NCI-H748 treated with DMSO at 0.1 percent for 48 hours (cell line): ENCODE data around the gene ZNF827.
"Not testable (repeated sequence)": the region's sequence is repeated elsewhere in the genome, so short reads cannot be mapped to it uniquely, and the experiment has no call there.

ENCODE experiments used
- DNase-seq: peaks from one replicate; lab custom pipeline; 2025; lab: John Stamatoyannopoulos, UW

ZNF827 gene

DNA sequence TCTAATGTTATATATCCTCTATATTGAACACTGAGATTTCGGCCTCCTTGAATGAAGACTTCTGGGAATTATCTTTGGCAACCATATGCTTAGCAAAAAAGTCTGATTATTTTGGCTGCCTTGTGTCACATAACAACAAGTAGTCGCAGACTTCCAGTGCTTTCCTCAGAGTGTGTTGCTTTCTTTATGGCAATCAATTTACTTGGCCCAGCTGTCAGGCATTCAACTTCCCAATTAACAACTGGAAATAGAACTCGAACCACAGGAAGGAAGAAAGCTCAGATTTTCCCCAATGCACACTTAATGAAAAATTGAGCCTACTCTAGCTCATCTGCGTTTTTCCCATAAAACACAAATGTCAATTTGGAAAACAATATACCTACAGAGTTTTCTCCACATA, 71.6 kb downstream of the ZNF827 start:
- DNase-seq: no peak

DNA sequence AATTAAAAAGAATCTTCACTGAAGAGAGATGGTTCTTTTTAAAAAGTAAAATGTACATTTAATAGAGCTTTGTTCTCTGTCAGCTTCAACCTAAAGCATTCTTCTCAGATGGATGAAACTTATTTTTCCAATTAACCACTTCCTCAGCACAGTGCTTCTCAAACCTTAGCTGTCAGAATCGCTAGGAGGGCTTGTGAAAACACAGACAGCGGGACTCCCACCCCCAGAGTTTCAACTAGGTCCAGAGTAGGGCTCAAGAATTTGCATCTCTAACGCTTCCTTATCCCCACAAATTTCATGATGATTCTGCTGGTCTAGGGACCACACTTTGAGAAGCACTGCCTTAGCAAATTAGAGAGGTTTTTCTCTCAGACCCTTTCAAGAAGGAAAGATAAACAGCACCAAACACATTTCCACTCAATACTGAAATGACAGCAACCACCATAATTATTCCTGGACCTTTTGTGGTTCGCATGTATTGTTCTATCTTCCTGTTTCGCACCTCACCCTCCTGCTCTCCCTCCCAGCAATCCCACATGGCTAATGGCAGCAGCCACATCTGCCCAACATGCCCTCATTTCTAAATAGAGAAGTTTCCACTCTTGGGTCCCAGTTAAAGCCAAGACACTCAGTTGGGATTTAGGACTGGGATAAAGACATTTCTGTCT, 73.2 kb downstream of the ZNF827 start:
- no peak for DNase-seq

DNA sequence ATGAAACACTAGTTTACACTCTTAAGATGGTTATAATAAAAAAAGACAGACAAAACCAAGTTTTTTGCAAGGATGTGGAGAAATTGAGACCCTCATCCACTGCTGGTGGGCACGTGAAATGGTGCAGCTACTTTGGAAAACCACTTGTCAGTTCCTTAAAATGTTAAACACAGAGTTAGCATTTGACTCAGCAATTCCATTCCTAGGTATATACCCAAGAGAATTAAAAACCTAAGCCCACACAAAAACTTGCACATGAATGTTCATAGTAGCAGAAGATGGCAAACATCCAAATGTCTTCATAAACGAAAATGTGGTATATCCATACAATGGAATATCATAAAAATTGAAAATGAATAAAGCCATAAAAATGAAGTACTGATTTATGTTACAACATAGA, 75.4 kb downstream of the ZNF827 start:
- DNase-seq: no peak

DNA sequence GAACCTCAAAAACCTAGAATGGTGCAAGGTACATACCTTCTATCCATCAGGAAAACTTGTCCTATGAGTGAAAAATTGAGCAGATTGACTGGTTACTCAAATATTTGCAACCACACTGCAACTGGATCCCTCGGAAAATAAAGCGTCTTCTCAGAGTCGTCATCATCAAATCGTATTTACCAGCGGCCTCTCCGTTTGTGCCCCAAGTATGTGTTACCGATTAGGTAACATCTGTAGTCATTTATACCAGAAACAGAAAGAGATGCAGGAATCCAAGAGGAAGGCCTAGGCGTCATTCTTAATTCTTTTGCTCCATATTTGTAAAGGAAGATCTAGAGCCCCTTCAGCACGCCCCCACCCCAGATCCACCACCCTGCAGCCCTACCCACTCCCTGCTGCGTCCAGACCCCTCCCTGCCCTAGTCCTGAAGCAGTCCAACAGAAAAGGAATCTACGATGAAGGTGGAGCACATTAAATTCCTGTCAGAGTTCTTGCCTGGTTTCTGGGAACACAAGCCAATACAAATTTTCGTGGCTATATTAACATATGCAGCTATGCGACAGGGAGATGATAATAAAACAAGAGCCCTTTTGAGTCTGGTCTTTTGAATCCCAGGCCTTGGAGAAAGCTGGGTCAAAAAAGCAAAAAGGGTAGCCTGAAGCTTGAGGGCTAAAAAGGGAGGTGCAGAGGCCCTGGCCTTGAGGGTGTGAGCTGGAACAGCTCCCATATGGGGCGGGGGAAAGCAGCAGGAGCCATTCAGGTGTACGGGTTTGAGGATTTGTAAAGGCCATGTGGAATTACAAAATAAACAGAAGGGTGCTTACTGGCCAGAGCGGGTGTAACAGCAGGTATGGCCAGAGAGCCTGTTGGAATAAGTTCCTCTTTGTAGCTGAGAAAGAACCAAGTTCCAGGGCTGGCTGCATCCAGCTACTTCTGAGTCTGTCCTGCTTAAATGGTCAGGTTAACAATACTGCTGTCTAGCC, 77.0 kb downstream of the ZNF827 start:
- no peak for DNase-seq

DNA sequence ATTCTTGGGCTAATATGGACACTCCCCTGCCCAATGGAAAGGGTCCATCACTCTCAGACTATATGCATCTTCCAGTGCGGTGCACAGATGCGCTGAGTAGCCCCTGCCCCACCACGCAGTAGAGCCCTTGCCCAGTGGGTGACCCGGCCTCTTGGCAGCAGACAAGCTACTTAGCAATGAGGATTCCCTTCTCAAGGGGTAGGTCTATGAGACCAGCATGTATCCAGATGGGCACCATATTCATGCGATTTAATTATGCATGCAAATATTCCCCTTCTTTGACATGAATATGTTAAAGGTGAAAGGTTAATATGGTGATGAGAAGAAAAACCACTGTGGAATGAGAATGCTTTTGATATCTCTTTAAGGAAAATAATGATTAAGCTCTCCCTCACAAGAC, 77.7 kb downstream of the ZNF827 start:
- DNase-seq: no peak

DNA sequence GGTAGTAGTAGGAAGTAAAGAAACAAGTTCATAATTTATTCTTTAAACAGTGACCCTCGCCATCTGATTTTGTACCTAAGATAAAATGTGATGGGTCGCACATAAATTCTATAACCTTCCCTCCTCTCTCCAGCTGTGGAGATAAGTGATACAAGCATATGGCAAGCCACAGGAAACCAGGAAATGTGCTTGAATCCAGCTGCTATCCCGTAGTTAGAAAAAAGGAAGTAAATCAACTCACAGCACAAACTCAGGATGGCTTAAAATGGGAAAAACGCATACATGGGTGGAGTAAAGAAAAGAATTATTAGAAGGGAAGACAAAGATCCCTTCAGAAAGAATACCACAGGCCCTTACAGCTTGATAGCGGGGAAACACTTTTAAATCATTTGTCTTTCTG, 78.2 kb downstream of the ZNF827 start:
- DNase-seq: no peak

DNA sequence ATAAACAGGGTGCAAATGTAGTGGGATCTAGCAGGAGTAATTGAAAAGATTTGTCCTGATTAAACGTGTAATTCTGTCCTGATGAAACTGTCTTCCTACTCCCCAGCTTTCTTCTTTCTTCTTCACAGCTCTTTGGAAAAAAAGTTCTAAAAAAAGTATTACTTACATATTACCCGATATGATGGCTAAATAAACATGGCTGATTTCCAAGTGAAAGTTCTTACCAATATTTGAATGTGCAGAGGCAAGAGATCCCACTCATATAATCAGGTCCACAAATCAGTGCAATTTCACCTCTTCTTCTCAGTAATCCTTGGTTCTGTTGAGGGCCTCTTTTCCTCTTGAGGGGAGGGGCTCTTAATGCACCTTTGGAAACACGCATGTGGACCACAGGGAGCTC, 78.7 kb downstream of the ZNF827 start:
- no peak for DNase-seq

DNA sequence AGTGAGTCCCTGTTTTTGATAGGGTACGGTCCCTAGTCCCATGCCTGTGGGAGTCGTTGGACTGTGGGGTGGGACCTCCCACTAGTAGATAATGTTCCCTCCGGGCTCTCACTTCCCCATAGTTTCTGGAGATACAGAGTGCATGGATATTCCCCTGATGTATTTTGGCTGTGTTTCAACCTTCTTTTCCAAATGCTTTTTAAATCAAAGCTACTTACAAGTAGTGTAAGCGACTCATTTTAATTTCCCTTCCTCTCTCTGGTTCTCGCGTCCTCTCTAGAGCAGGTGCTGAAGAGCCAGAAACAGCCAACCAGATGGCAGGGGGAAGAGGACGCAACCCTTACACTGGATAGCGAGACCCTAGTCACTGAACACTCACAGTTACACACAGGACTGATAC, 79.2 kb downstream of the ZNF827 start:
- DNase-seq: no peak

DNA sequence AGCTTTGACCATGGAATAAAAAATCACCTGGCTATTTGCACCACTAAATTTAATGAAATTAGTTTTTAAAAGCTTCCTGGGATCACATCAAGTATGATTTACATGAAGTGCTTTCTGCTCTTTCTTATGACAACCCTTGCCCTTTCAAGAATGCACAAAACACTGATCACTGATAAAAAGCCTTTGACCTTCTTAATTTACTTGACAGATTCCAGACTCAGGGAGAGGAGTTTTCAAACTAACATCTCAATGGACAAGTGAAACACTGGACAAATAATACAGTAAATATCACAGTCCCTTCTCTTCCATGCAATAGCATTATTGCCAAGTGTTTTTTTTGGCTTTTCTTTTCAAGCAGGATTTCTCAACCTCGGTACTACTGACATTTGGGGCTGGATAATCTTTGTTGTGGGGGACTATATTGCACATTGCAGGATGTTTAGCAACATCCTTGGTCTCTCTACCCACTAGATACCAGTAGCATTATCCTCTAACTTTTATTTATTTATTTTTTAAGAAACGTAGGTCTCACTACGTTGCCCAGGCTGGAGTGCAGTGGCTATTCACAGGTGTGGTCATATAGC, 86.3 kb downstream of the ZNF827 start:
- DNase-seq: no peak

DNA sequence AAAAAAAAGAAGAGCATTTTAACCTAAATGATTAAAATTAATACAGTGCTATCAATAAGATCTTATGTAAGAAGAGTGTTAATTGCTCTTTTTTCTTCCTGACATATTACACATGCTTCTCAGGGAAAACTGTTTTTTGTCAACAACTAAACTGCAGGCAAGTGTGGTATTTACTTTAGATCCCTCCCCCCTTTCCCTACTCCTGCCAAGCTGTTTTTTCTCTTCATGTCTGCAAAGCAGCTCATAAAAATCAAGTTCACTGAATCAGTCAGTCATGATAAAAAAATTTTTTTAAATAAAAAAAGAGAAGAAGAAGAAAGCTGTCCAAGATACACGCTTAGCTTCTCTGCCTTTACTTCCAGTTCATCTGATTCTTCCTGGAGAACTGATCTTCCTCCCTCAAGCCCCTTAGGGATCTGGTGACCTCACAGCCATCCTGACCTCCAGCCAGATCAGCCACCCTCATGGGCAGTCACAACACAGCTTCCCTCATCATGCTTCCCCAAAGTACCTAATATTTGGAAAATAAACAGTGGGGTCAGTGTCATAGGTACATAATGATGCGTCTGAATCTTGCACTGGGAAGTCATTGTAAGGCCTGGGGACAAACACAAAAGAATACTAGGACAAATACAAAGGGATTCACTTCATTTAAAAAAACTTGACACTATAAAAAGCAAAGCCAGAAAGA, 87.0 kb downstream of the ZNF827 start:
- no peak for DNase-seq

DNA sequence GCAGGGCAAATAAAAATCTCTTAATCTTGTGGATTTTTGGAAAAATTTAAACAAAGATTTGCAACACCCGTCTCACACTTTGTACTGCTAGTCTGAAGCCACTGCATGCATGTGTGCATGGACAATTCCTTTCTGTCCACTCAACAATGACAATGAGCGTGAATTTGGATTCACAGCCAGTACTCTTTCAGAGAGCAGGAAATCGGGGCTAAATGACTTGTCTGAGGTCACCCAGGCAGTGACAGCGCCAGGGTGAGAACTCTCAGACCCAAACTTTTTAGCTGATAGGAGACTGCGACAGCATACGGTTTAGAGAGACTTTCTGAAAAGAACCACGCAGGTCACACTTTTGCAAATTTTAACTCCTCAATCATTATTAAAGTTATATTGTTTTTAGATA, 90.9 kb downstream of the ZNF827 start:
- DNase-seq: no peak

DNA sequence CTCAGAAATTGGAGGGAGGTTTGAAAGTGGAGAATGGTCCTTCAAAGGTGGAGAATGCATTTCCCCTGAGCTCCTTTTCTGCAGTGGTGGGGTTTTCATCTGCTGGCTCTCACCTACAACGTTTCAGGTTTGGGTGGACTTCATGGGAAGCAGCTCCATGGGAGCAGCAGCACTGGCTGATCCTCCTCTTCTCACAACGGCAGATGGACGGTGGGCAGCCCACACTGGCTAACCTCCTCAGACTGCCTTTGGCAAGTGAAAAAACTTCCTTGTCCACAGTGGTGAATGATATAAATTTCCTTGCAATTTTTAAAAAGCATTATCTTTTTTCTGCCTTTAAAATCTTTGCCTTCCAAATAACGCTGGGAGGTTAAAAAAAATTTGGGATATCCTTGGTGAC, 93.5 kb downstream of the ZNF827 start:
- no peak for DNase-seq

DNA sequence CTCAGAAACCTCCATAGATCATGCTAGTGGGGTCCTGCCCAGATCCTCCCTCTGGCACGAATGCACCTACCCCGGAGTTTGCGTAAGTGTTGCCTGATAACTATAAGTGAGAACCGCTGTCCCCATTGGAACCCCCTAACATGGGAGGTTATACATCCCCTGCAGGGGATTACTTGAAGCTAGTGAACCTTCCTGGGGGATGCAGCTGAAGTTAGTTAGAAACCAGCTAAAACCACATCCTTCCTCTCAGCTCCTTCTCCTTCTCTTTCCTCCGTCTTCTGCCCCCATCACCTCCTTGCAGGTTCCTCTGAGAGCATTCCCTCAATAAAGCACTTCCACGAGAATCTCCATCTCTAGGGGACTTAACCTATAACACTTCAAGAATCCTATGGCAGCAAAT, 95.0 kb downstream of the ZNF827 start:
- DNase-seq: no peak

DNA sequence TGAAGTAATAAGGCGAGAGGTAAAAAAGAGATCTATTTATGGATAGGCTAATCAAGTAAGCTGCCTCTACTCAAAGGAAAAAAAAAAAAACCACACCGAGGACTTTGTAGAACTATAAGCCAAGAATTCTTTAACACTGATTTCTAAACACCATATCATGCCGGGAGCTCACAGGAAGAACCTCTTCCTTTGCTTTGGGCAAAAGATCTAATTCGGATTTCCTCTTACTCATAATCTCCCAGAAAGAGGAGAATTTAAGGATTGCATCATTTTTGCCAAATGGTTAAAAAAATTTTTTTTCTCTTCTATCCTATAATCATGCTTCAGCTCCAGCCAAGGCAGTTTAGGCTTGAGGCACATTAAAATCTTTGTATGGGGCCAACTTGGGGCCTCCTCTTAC, 95.5 kb downstream of the ZNF827 start:
- no peak for DNase-seq

DNA sequence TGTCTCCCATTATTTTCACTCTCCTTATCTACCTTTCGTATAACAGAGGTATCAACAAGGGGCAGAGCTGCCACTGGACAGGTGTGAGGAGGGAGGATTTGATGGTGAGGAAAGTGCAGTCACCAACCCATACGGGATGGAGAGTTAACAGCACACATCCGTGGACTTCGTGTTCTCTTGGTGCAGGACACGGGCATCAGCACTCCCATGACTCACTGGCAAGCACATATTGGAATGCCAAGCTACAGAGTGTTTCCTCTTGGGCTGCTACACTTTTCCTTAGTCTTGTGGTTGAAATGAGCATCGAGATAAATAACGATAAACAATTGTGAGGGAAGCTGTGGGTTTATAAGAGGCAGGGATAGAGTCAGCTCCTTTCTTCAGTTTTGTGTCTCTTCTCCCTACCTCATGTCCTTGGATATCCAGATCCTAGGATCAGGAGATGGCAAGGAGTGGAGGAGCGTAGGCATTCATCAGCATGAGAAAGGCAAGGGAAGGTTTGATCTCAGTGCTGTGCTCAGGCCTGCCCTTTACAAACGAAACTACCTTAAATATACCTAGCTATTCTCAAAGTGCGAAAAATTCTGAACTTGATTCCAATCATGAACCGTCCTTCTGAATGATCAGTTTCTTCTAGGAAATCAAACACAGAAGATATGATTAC, 96.3 kb downstream of the ZNF827 start:
- DNase-seq: no peak

DNA sequence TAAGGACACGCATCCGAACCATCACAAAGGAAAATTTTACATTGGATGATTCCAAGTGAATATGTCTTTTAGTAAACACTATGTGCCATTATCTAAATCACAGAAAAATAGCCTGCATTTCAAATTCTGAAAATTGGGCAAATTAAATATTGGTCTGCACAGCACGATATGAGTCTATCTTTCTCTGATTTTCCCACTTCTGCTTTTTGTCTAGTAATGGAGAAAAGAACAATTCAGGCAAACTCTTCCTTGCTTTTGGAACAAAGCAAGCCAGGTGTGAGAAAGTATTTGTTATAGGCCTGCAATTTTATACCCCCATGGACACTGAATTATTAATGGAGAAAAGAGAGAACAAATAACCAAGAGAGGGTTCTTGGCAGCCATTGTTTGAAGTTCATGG, 97.8 kb downstream of the ZNF827 start:
- no peak for DNase-seq

DNA sequence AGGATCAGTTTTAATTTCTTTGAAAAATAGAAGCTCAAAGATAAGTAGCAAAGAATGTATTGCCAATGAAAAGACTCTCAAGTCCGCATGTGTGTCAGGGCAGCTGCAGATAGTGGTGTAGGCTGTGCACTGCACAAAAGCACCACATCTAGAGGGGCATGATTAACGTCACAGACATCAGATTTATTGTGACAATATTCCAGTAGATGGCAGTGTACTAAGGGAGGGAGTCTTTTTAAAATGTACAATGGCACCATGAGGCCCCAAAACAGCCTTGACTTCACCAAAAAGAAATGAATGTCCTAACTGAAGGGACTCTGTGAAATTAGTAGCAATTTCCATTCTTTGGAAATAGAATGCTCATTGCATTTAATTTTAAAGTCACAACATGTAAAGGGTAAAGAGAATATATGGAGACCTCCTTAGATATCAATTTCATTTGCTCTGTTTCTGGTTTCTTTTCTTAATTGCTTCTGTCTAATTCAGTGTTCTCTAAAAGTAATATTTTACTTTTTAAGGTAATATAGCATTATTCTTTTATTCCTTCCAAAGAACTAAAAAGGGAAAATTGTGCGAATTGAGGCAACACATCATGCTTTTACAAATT, 98.4 kb downstream of the ZNF827 start:
- DNase-seq: peak; percentile 11

DNA sequence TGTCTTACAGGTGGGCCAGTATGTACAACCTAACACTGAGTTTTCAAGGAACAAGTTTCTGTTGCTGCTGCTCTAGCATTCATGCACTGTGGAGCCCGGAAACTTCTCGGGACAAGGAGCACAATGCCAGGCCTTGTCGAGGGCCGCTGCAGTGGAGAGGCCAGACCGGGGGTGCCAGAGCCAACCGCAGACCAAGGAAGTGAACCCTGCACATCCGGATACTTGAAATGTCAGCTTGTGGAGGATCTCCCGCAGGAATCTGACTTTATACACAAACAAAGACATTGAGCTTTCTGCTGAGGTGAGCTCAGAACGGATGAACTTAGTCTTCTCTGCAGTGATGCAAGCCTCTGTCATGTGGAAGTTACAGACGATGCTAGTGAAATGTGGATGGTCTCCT, 99.5 kb downstream of the ZNF827 start:
- no peak for DNase-seq

DNA sequence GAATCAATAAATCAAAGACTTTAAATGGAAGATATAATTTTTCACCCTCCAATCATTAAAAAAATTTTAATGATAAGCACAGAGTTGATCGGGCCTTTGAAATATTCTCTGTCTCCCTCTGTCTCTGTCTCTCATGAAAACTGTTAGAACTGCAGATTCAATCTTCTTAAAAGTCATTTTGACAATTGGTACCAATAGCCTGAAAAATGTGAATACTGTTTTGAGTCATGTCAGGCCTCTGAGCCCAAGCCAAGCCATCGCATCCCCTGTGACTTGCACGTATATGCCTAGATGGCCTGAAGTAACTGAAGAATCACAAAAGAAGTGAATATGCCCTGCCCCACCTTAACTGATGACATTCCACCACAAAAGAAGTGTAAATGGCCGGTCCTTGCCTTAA, 106.2 kb downstream of the ZNF827 start:
- not testable (repeated sequence) for DNase-seq

DNA sequence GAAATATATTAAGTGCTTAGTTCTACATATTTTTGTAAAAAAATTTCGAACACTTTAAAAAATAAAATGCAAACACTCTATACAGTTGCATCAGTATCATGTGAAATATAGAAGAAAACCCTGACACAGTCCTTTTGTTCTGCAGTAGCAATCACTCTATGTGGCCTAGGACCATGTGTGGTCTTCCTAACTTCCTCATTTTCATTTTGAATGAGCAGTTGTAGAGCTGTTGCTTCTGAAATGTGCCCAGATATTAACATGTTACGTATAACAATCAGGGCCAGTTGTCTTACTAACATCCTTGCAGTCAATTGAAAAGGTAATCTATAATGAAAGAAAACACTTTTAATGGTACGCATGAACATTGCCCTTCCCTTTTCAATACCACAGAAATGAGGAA, 107.9 kb downstream of the ZNF827 start:
- DNase-seq: no peak

DNA sequence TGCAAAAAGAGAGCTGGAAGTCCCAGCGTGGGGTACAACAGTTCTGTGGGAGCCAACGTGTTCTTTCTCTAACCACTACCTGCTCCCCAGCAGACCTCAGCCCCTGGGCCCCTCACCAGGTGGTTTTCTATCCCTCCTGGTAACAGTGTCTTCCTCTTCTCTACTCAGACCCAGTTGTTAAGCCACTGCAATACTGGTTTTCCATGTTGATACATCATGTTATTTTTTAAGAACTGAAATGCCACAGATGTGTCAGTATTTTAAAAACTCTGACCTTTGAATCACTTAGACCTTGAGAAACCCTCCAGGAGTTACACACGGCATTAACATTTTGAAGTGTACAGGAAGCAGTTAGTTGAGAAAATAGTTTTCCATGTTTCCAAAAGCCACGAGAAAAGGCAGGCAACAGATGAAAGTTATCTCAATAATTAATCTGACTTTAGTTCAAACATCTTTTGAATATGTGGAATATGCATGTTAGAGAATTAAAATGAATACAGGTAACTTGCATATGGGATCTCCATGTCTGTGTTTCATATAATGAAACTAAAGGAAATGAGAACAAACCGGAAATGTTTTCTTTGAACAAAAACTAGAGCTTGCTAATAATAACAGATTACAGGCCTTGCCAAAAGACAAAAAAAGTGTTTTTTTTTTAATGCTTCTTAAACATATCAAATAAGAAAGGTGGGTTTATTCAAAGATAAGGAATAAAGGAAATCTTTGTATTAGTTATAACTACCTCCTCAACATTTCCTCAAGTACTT, 108.8 kb downstream of the ZNF827 start:
- no peak for DNase-seq
